H4 (cell line): ENCODE results near the gene NAP1L4. TPM values are rescaled to one million over a fixed set of nuclear protein-coding genes. Genes with fewer than 3 reads are reported as not detected.
A peak's percentile ranks its signal among the peaks of the same experiment; 100 is the strongest.

Source experiments
- DNase-seq: peaks from one replicate; pipeline ENCODE4 v3.0.0-alpha.2; 2015; ENCODE audit warnings: low spot score
- total RNA-seq: library from RNA; depleted of rRNA; stranded (reverse); fragments of >200 nt; shearing (Covaris generic); gene quantifications from 2 replicates; pipeline ENCODE4 v1.2.3, GENCODE V29; 2014

NAP1L4 gene
- total RNA-seq, 1 experiment from 2014 or later = 104 TPM

GRCh38 chr11:2992997-2993325, 832 bp upstream of the NAP1L4 start:
- DNase-seq = no peak

GRCh38 chr11:2991452-2992233, 486 bp downstream of the NAP1L4 start:
- no peak for DNase-seq

- no peak for DNase-seq
These were observed 1.3 kb downstream of the NAP1L4 start for GRCh38 chr11:2990617-2991451.

- DNase-seq = no peak
These were observed 2.6 kb downstream of the NAP1L4 start for GRCh38 chr11:2989551-2989950.

GRCh38 chr11:2989006-2989405, 3.1 kb downstream of the NAP1L4 start:
- DNase-seq = no peak

GRCh38 chr11:2987881-2988861, 4.0 kb downstream of the NAP1L4 start:
- no peak for DNase-seq

GRCh38 chr11:2983908-2984307, 8.2 kb downstream of the NAP1L4 start:
- DNase-seq = no peak

GRCh38 chr11:2982214-2982613, 9.9 kb downstream of the NAP1L4 start:
- DNase-seq = no peak

- no peak for DNase-seq
These were observed 11.0 kb downstream of the NAP1L4 start for GRCh38 chr11:2981130-2981529.

GRCh38 chr11:2980168-2980840, 11.8 kb downstream of the NAP1L4 start:
- no peak for DNase-seq

GRCh38 chr11:2977113-2977512, 15.0 kb downstream of the NAP1L4 start:
- no peak for DNase-seq

- no peak for DNase-seq
These were observed 15.7 kb downstream of the NAP1L4 start for GRCh38 chr11:2976294-2977063.

- DNase-seq = peak; percentile 45
These were observed 16.5 kb downstream of the NAP1L4 start for GRCh38 chr11:2975594-2975993.

GRCh38 chr11:2974272-2974671, 17.9 kb downstream of the NAP1L4 start:
- DNase-seq = no peak

- DNase-seq = no peak
These were observed 23.7 kb downstream of the NAP1L4 start for GRCh38 chr11:2968341-2968900.

- DNase-seq = no peak
These were observed 27.3 kb downstream of the NAP1L4 start for GRCh38 chr11:2964782-2965181.

GRCh38 chr11:2963761-2964160, 28.4 kb downstream of the NAP1L4 start:
- DNase-seq = no peak

GRCh38 chr11:2963112-2963754, 28.9 kb downstream of the NAP1L4 start:
- DNase-seq = no peak

- DNase-seq = no peak
These were observed 31.0 kb downstream of the NAP1L4 start for GRCh38 chr11:2961080-2961479.

- DNase-seq = no peak
These were observed 32.0 kb downstream of the NAP1L4 start for GRCh38 chr11:2960139-2960538.
